ENCODE data around the gene DHX35. TPM values are rescaled to one million over a fixed set of nuclear protein-coding genes. Genes with fewer than 3 reads are reported as not detected.
"Not testable (repeated sequence)": the region's sequence is repeated elsewhere in the genome, so short reads cannot be mapped to it uniquely, and the experiment has no call there.

Gene DHX35
- polyA plus RNA-seq, 3 donors: 3.0 to 7.4 (median 6.9) TPM

DNA sequence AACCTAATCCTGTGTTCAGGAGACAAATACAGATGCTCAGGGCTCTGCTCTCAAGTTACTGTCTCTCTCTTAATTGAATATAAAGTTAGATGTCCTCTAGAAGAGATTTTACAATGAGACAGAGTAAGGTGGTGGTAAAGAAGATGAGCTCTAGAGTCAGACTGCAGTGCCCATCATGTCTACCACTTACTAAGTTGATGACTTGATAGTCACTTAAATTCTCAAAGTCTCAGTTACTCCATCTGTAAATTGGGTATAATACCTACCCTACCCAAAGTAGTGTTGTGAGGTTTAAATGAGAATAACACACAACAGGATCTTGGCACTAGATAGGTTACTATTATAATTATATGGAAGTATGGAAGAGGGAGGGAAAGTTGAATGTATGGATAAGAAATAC is 1.6 kb downstream of the DHX35 start:
- no peak overlapping the region for H3K27ac ChIP-seq (ENCODE audit: low read depth, low read length)

- H3K27ac ChIP-seq (ENCODE audit: low read depth, low read length): no peak overlapping the region
These were observed 3.1 kb downstream of the DHX35 start for GRCh38 chr20:38965264-38965663.

- WGBS, 3 donors: 85 to 90% (median 89%) methylated on average over 6 of the region's 6 CpGs
- H3K27ac ChIP-seq (ENCODE audit: low read depth, low read length): no peak overlapping the region
These were observed 5.9 kb downstream of the DHX35 start for GRCh38 chr20:38968090-38968489.

GRCh38 chr20:38969708-38970107 is 7.6 kb downstream of the DHX35 start:
- WGBS, 3 donors: 63 to 88% (median 72%) methylated on average over 4 of the region's 4 CpGs
- H3K27ac ChIP-seq (ENCODE audit: low read depth, low read length): no peak overlapping the region

DNA sequence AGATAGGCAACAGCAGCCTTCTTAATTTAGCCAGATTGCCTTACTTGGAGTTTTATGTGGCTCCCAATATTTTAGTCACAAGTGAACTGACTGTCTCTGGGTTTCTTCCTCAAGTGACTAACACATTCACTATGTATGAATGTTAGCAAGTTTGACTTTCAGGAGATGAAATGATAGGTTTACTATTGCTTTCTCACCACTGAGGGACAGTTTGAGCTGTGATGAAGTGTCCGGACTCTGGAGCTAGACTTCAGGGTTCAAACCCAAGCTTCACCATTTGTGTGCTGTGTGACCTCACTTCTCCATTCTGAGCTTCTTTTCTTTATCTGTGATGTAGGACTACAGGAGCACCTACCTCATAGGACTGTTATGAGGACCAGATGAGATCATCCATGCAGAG is 8.2 kb downstream of the DHX35 start:
- H3K27ac ChIP-seq (ENCODE audit: low read depth, low read length): no peak overlapping the region
- 90 to 97% (median 96%) methylated on average over 1 of the region's 1 CpG for WGBS, 3 donors

GRCh38 chr20:38973107-38973506 is 11.0 kb downstream of the DHX35 start:
- no peak overlapping the region for H3K27ac ChIP-seq (ENCODE audit: low read depth, low read length)

GRCh38 chr20:38973645-38974044 is 11.5 kb downstream of the DHX35 start:
- WGBS, 3 donors: 44 to 84% (median 74%) methylated on average over 5 of the region's 5 CpGs
- H3K27ac ChIP-seq (ENCODE audit: low read depth, low read length): no peak overlapping the region

- 79 to 87% (median 79%) methylated on average over 2 of the region's 2 CpGs for WGBS, 3 donors
- no peak overlapping the region for H3K27ac ChIP-seq (ENCODE audit: low read depth, low read length)
These were observed 13.5 kb downstream of the DHX35 start for GRCh38 chr20:38975539-38976120.

- no peak overlapping the region for H3K27ac ChIP-seq (ENCODE audit: low read depth, low read length)
- 87 to 96% (median 89%) methylated on average over 2 of the region's 2 CpGs for WGBS, 3 donors
These were observed 17.3 kb downstream of the DHX35 start for GRCh38 chr20:38979434-38979833.

DNA sequence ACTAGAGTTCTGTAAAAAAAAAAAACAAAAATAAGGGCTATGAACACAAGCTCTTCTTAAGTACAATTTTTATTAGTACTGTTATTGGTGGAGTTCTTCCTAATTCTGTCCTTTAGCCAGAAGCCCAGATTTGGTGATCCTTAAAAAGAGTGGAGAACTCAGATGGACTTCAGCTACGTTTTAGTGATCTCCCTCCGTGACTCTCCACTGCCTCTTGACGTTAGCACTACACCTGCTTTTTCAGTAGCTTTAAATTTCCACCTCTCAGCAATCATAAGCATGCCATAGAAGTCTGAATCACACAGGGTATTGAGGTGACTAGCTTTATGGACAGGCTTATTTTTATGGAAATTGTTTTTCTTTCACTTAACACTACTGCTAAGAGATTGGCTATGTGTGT is 17.7 kb downstream of the DHX35 start:
- WGBS, 3 donors: 90 to 98% (median 93%) methylated on average over 3 of the region's 3 CpGs

DNA sequence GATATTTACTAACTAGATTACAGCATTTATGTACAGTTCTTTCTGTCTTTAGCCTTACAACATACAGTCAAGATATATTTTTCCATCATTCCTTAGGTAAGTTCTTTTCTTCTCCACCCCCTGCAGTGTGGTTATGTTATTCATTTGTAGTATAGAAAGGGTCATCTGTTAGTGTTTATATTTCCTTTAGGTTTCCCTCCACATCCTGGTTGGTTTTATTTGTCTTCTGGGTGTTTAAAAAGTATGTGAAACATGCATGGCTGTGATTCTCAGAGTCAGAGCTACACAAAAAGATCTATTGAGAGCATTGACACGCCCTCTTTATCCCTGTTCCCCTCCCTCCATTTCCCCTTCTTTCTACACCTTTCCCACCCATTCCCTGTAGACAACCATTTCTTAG is 20.1 kb downstream of the DHX35 start:
- 93 to 95% (median 95%) methylated on average over 1 of the region's 1 CpG for WGBS, 3 donors

More for the DNA sequence above, 17.7 kb downstream of the DHX35 start:
- no peak overlapping the region for H3K27ac ChIP-seq (ENCODE audit: low read depth, low read length)

DNA sequence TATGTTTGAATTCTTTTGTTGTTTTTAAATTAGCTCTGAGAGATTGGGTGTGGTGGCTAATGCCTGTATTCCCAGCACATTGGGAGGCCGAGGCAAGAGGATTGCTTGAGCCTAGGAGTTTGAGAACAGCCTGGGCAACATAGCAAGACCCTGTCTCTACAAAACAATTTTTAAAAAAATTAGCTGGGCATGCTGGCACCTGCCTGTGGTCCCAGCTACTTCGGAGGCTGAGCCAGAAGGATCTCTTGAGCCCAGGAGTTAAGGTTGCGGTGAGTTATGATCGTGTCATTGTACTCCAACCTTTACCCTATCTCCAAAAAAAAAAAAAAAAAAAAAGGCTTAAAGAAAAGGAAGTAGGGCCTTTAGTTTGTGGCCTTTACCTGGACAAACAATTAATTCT is 22.9 kb downstream of the DHX35 start:
- no peak overlapping the region for H3K27ac ChIP-seq (ENCODE audit: low read depth, low read length)
- WGBS, 3 donors: 68 to 89% (median 78%) methylated on average over 4 of the region's 4 CpGs

More for the DNA sequence above, 20.1 kb downstream of the DHX35 start:
- H3K27ac ChIP-seq (ENCODE audit: low read depth, low read length): no peak overlapping the region

DNA sequence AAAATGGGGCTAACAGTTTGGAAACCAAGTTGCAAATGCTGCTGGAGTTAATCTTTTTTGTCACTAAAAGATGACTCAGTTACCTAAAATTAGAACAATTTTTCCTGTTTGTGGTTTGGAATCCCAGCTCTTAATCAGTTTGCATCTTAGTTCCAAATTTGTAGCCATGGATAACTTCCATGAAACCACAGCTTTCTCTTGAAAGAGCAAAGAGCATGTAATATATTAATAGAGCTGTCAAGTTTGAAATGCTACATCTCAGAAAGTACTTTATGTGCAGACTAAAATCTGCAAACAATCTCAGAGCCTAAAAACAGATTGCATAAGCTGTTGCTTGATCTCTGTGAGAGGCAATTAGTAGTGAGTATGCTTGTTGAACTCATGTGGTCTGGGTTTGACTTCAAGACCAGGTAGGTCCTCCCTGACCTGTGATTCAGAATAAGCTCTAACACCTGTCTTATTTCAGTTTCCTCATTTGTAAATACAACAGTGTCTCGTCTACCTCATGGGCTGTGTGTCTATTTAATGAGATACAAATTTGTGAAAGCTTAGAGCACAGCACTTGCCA is 23.5 kb downstream of the DHX35 start:
- WGBS, 3 donors: 47 to 63% (median 49%) methylated on average over 1 of the region's 1 CpG
- no peak overlapping the region for H3K27ac ChIP-seq (ENCODE audit: low read depth, low read length)

- H3K27ac ChIP-seq (ENCODE audit: low read depth, low read length): no peak overlapping the region
- WGBS, 3 donors: 60 to 82% (median 61%) methylated on average over 2 of the region's 2 CpGs
These were observed 24.5 kb downstream of the DHX35 start for GRCh38 chr20:38986663-38987062.

DNA sequence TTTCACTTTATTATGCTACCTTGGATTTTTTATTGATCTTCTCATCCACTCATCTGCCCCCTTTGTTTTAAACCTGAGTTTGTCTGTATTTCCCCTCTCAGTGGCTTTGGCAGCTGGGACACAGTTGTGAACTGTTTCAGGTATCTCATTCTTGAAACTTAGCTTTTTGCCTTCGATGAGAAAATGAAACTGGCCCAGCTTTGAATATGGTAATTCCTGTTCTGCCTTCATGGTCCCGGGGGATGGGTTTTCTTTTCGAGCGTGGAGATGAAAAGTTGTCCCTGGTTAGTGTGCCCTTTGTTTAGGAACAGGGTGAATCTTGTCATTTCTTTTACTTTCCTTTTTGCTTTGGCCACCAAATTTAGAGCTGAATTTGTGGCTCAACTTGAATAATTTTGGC is 25.6 kb downstream of the DHX35 start:
- 64 to 84% (median 73%) methylated on average over 4 of the region's 4 CpGs for WGBS, 3 donors
- no peak overlapping the region for H3K27ac ChIP-seq (ENCODE audit: low read depth, low read length)

DNA sequence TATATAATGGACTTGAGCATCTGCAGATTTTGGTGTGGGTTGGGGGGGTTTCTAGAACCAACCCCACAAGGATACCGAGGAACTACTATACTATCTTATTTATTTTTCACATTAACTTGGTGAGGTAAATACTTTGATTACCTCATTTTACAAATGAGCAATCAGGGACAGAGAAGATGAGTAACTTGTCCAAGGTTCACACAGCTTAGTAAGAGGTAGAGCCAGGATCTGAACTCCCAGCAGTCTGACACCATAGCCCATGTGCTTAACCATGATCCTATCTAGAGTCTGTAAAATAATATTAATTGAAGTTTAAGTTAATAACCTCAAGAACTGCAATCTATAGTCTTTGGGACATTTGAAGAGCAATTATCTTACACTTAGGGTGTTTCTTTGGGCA is 28.6 kb downstream of the DHX35 start:
- 90 to 97% (median 96%) methylated on average over 1 of the region's 1 CpG for WGBS, 3 donors
- no peak overlapping the region for H3K27ac ChIP-seq (ENCODE audit: low read depth, low read length)

DNA sequence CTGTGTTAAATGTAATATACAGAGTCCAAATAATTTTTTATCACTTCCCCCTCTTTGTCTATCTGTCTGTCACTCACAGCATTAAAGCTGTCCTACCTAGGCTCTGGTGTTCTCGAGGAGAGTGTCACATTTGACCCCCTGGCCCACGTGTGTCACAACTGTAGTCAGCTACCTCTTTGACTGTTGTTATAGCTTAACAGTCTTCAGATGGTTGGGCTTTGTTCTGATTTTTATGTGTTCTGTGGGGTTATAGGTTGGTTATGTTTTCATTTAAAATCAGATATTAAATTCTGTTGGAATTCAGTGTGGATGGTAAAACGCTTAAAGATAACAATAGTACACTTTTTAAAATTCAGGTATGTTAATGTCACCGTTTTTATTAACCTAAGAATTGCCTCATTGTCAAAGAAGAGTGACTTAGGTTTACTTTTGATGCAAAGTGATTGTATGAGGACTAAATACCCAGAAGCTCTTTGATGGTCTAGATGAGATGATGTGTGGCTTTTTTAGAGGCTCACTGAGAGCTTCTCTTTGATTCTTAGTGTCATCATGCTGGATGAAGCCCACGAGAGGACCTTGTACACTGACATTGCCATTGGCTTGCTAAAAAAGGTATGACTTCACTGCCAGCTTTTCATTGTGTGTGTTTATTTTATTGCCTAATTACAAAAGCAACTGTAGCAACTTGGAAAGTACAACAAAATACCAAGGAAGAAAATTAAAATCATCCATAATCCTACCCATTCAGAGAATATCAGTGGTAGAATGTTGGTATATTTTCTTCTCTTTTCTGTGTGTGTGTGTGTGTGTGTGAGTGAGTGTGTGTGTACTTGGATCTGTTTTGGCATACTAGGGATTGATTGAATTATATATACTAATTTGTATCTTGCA is 29.9 kb downstream of the DHX35 start:
- WGBS, 3 donors: 74 to 84% (median 78%) methylated on average over 5 of the region's 5 CpGs
- H3K27ac ChIP-seq (ENCODE audit: low read depth, low read length): no peak overlapping the region

DNA sequence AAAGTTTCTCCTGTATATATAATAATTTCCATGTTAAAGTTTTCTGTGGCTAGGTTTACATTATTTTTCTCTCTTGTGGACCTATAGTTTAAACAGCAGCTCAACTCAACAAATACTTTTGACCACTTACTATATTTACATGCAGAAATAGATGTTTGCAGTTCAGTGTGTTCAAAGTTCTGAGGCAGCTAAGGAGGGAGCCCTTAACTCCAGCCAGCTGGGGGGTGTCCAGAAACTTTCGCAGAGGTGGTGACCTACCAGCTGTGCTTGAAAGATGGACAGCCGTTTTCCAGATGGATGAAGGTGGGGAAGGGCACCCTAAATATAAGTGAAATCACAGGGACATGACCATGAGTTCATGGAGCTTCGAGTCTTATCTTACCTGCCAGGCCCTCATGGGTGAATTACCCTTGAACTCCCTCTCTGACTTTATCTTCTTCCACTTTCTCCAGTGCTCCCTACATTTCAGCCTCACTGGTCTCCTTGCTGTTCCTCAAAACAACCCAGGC is 33.4 kb downstream of the DHX35 start:
- 81 to 94% (median 92%) methylated on average over 3 of the region's 3 CpGs for WGBS, 3 donors

GRCh38 chr20:38996866-38997265 is 34.7 kb downstream of the DHX35 start:
- WGBS, 3 donors: 97 to 100% (median 98%) methylated on average over 1 of the region's 1 CpG

More for the DNA sequence above, 33.4 kb downstream of the DHX35 start:
- H3K27ac ChIP-seq (ENCODE audit: low read depth, low read length): no peak overlapping the region

More at GRCh38 chr20:38996866-38997265, 34.7 kb downstream of the DHX35 start:
- not testable (repeated sequence) for H3K27ac ChIP-seq (ENCODE audit: low read depth, low read length)
